ENCODE results near the gene TLL2. TPM values are rescaled to one million over a fixed set of nuclear protein-coding genes. Genes with fewer than 3 reads are reported as not detected.
"Not testable (repeated sequence)": the region's sequence is repeated elsewhere in the genome, so short reads cannot be mapped to it uniquely, and the experiment has no call there.

The TLL2 gene
- under 1 TPM; 0.21 to 0.50 (median 0.31) TPM for polyA plus RNA-seq (ENCODE audit: insufficient read depth in 1 of 5, insufficient read length in 5 of 5, low replicate concordance in 1 of 5)
- long read RNA-seq, donor 1 = 0 reads
- long read RNA-seq, donor 2 = 0 reads
- long read RNA-seq, donor 3 = 0 reads
- long read RNA-seq, donor 4 = 0 reads
- long read RNA-seq, donor 5 = 0 reads
- long read RNA-seq, donor 6 = 0 reads
- long read RNA-seq, donor 7 = 0 reads
- long read RNA-seq, donor 8 = 0 reads

- DNase-seq = peak; percentile 66 to 82
Measured at GRCh38 chr10:96513698-96514561, at the start of gene TLL2. TLL2 (minus strand) TSS chr10:96513926; CDS start chr10:96513685, 241 bp downstream.

GRCh38 chr10:96560966-96561887, 47.5 kb upstream of the TLL2 start:
- no peak for DNase-seq

GRCh38 chr10:96560489-96560888, 46.8 kb upstream of the TLL2 start:
- no peak for DNase-seq

- no peak for DNase-seq
Measured at GRCh38 chr10:96556003-96556402, 42.3 kb upstream of the TLL2 start.

- no peak for DNase-seq
Measured at GRCh38 chr10:96555330-96555729, 41.6 kb upstream of the TLL2 start.

GRCh38 chr10:96548589-96548988, 34.9 kb upstream of the TLL2 start:
- no peak for DNase-seq

GRCh38 chr10:96545558-96545957, 31.8 kb upstream of the TLL2 start:
- not testable (repeated sequence) for DNase-seq

GRCh38 chr10:96541921-96542320, 28.2 kb upstream of the TLL2 start:
- DNase-seq = peak in 1 of 2 donors; percentile 12

- no peak for DNase-seq
Measured at GRCh38 chr10:96540240-96540639, 26.5 kb upstream of the TLL2 start.

- no peak for DNase-seq
Measured at GRCh38 chr10:96538683-96539082, 25.0 kb upstream of the TLL2 start.

- no peak for DNase-seq
Measured at GRCh38 chr10:96536129-96536528, 22.4 kb upstream of the TLL2 start.

- no peak for DNase-seq
Measured at GRCh38 chr10:96532523-96532922, 18.8 kb upstream of the TLL2 start.

GRCh38 chr10:96529634-96530279, 16.0 kb upstream of the TLL2 start:
- DNase-seq = no peak

GRCh38 chr10:96524741-96525140, 11.0 kb upstream of the TLL2 start:
- DNase-seq = no peak

GRCh38 chr10:96517284-96517683, 3.6 kb upstream of the TLL2 start:
- no peak for DNase-seq

GRCh38 chr10:96516337-96516736, 2.6 kb upstream of the TLL2 start:
- DNase-seq = no peak

- no peak for DNase-seq
Measured at GRCh38 chr10:96513305-96513697, 425 bp downstream of the TLL2 start.

GRCh38 chr10:96512524-96513304, 1.0 kb downstream of the TLL2 start:
- peak in 1 of 2 donors; percentile 6 for DNase-seq

GRCh38 chr10:96511044-96511945, 2.4 kb downstream of the TLL2 start:
- peak in 1 of 2 donors; percentile 10 for DNase-seq
